ENCODE results near the gene SETX.
"Not testable (repeated sequence)": the region's sequence is repeated elsewhere in the genome, so short reads cannot be mapped to it uniquely, and the experiment has no call there.

Gene SETX

GRCh38 chr9:132283863-132284262 lies 70.9 kb downstream of the SETX start:
- Histone ChIP-seq H3K4me3 (ENCODE audit: low read depth, low read length) (no peak overlapping the region), H3K27me3 (ENCODE audit: control insufficient read depth, insufficient read depth, low read length) (no peaks in the 10 kb centered on the region), H3K4me1 (ENCODE audit: control insufficient read depth, insufficient read depth, low read length) (no peaks in the 10 kb centered on the region), H3K27ac (ENCODE audit: low read depth, low read length) (no peak overlapping the region), H3K9ac (ENCODE audit: low read length) (no peak overlapping the region), H3K36me3 (ENCODE audit: control insufficient read depth, insufficient read depth, low read length) (peaks cover 94% of the 10 kb centered on the region), H3K9me3 (ENCODE audit: control insufficient read depth, insufficient read depth, low read depth, low read length) (no peaks in the 10 kb centered on the region)

- Histone ChIP-seq H3K9me3 (ENCODE audit: control insufficient read depth, insufficient read depth, low read depth, low read length) (no peaks in the 10 kb centered on the region), H3K36me3 (ENCODE audit: control insufficient read depth, insufficient read depth, low read length) (peaks cover 94% of the 10 kb centered on the region), H3K9ac (ENCODE audit: low read length) (no peak overlapping the region), H3K27ac (ENCODE audit: low read depth, low read length) (no peak overlapping the region), H3K27me3 (ENCODE audit: control insufficient read depth, insufficient read depth, low read length) (no peaks in the 10 kb centered on the region), H3K4me1 (ENCODE audit: control insufficient read depth, insufficient read depth, low read length) (no peaks in the 10 kb centered on the region), H3K4me3 (ENCODE audit: low read depth, low read length) (no peak overlapping the region)
Observed at GRCh38 chr9:132283165-132283564, 71.6 kb downstream of the SETX start.

DNA sequence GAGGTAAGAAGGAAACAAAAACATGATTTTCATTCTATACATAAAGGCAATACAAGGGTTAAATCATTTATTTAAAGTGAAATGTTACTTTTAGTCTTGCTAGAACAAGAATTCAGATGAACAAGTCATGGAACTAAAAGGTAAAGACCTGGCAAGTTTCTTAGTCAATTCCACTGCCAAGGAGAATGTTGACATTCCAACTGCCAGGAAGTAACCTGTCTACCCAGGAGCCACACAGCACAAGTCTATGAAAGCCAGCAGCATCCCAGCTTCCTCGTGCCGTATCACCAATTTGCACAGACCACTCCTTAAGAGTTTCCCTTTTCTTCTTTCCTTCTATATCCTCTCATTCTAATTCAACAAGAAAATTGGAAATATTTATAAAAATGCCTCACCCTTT lies 79.9 kb downstream of the SETX start:
- Histone ChIP-seq H3K36me3 (ENCODE audit: control insufficient read depth, insufficient read depth, low read length) (peaks cover 96% of the 10 kb centered on the region), H3K4me3 (ENCODE audit: low read depth, low read length) (no peak overlapping the region), H3K9me3 (ENCODE audit: control insufficient read depth, insufficient read depth, low read depth, low read length) (no peaks in the 10 kb centered on the region), H3K9ac (ENCODE audit: low read length) (no peak overlapping the region), H3K27me3 (ENCODE audit: control insufficient read depth, insufficient read depth, low read length) (no peaks in the 10 kb centered on the region), H3K4me1 (ENCODE audit: control insufficient read depth, insufficient read depth, low read length) (no peaks in the 10 kb centered on the region), H3K27ac (ENCODE audit: low read depth, low read length) (no peak overlapping the region)

DNA sequence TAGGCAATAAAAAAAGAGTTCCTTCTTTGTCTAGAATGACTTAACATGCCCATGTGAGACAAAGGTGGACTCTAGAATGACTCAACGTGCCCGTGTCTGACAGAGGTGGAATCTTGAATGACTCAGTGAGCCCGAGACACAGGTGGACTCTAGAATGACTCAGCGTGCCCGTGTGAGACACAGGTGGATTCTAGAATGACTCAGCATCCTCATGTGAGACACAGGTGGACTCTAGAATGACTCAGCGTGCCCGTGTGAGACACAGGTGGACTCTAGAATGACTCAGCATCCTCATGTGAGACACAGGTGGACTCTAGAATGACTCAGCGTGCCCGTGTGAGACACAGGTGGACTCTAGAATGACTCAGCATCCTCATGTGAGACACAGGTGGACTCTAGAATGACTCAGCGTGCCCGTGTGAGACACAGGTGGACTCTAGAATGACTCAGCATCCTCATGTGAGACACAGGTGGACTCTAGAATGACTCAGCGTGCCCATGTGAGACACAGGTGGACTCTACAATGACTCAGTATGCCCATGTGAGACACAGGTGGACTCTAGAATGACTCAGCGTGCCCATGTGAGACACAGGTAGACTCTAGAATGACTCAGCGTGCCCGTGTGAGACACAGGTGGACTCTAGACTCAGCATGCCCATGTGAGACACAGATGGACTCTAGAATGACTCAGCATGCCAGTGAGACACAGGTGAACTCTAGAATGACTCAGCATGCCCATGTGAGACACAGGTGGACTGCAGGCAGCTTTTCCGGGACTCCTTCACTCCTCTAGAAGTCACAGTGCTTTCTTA lies 84.9 kb downstream of the SETX start:
- H3K36me3 ChIP-seq (ENCODE audit: control insufficient read depth, insufficient read depth, low read length) = peaks cover 85% of the 10 kb centered on the region
- peak overlapping the region; percentile 15 for H3K27ac ChIP-seq (ENCODE audit: low read depth, low read length)

DNA sequence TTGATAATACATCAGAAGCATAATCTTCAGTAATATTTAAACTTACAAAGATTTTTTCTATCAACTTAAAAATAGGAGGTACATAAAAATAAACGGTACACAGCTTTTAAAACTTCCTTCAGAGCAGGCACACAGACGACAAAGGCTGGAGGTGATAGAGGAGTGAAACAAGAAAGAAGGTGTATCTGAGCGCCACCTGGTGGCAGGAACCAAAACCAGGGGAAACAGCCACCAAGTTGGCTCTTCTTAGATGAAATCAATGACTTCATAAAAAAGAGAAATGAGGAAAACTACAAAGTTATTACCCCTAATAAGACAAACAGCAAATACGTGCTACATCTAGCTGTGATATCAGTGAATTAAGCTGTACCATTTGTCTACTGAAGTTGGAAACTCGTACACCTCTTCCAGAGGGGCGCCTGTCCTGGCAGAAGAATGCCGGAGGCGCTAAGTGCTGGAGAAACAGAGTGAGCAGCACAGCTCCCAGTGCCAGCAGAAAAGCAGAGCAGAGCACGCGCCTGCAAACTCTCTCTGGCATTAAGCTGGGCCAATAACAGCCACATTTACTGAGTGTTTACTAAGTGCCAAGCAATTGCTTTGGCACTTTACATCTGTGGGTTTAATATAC lies 85.9 kb downstream of the SETX start:
- Histone ChIP-seq H3K36me3 (ENCODE audit: control insufficient read depth, insufficient read depth, low read length) (peaks cover 85% of the 10 kb centered on the region), H3K4me1 (ENCODE audit: control insufficient read depth, insufficient read depth, low read length) (peaks cover 2% of the 10 kb centered on the region; the same call in 1 of the 2 replicates), H3K9me3 (ENCODE audit: control insufficient read depth, insufficient read depth, low read depth, low read length) (no peaks in the 10 kb centered on the region), H3K9ac (ENCODE audit: low read length) (no peak overlapping the region), H3K27me3 (ENCODE audit: control insufficient read depth, insufficient read depth, low read length) (no peaks in the 10 kb centered on the region), H3K4me3 (ENCODE audit: low read depth, low read length) (no peak overlapping the region), H3K27ac (ENCODE audit: low read depth, low read length) (peak overlapping the region; percentile 15; the same call in 1 of the 2 replicates)

More for the DNA sequence above, 84.9 kb downstream of the SETX start:
- not testable (repeated sequence) for H3K9me3 ChIP-seq (ENCODE audit: control insufficient read depth, insufficient read depth, low read depth, low read length); H3K27me3 ChIP-seq (ENCODE audit: control insufficient read depth, insufficient read depth, low read length); H3K4me1 ChIP-seq (ENCODE audit: control insufficient read depth, insufficient read depth, low read length); H3K4me3 ChIP-seq (ENCODE audit: low read depth, low read length)
- peak overlapping the region; percentile 29 for H3K9ac ChIP-seq (ENCODE audit: low read length)

GRCh38 chr9:132267660-132268059 lies 87.1 kb downstream of the SETX start:
- H3K27ac ChIP-seq (ENCODE audit: low read depth, low read length) = no peak overlapping the region
- no peaks in the 10 kb centered on the region for H3K27me3 ChIP-seq (ENCODE audit: control insufficient read depth, insufficient read depth, low read length)
- no peak overlapping the region for H3K9ac ChIP-seq (ENCODE audit: low read length)
- H3K36me3 ChIP-seq (ENCODE audit: control insufficient read depth, insufficient read depth, low read length) = peaks cover 83% of the 10 kb centered on the region
- H3K4me1 ChIP-seq (ENCODE audit: control insufficient read depth, insufficient read depth, low read length) = peaks cover 2% of the 10 kb centered on the region; the same call in 1 of the 2 replicates
- H3K4me3 ChIP-seq (ENCODE audit: low read depth, low read length) = no peak overlapping the region
- H3K9me3 ChIP-seq (ENCODE audit: control insufficient read depth, insufficient read depth, low read depth, low read length) = no peaks in the 10 kb centered on the region

- Histone ChIP-seq H3K4me3 (ENCODE audit: low read depth, low read length) (no peak overlapping the region), H3K4me1 (ENCODE audit: control insufficient read depth, insufficient read depth, low read length) (peaks cover 2% of the 10 kb centered on the region; the same call in 1 of the 2 replicates), H3K27ac (ENCODE audit: low read depth, low read length) (no peak overlapping the region), H3K9ac (ENCODE audit: low read length) (no peak overlapping the region), H3K36me3 (ENCODE audit: control insufficient read depth, insufficient read depth, low read length) (peaks cover 79% of the 10 kb centered on the region), H3K9me3 (ENCODE audit: control insufficient read depth, insufficient read depth, low read depth, low read length) (no peaks in the 10 kb centered on the region), H3K27me3 (ENCODE audit: control insufficient read depth, insufficient read depth, low read length) (no peaks in the 10 kb centered on the region)
Observed at GRCh38 chr9:132266017-132266416, 88.8 kb downstream of the SETX start.

- H3K4me3 ChIP-seq (ENCODE audit: low read depth, low read length) = no peak overlapping the region
- H3K36me3 ChIP-seq (ENCODE audit: control insufficient read depth, insufficient read depth, low read length) = peaks cover 34% of the 10 kb centered on the region
- no peaks in the 10 kb centered on the region for H3K4me1 ChIP-seq (ENCODE audit: control insufficient read depth, insufficient read depth, low read length)
- H3K9me3 ChIP-seq (ENCODE audit: control insufficient read depth, insufficient read depth, low read depth, low read length) = no peaks in the 10 kb centered on the region
- no peak overlapping the region for H3K27ac ChIP-seq (ENCODE audit: low read depth, low read length)
- H3K27me3 ChIP-seq (ENCODE audit: control insufficient read depth, insufficient read depth, low read length) = no peaks in the 10 kb centered on the region
- no peak overlapping the region for H3K9ac ChIP-seq (ENCODE audit: low read length)
Observed at GRCh38 chr9:132260846-132261245, 93.9 kb downstream of the SETX start.

DNA sequence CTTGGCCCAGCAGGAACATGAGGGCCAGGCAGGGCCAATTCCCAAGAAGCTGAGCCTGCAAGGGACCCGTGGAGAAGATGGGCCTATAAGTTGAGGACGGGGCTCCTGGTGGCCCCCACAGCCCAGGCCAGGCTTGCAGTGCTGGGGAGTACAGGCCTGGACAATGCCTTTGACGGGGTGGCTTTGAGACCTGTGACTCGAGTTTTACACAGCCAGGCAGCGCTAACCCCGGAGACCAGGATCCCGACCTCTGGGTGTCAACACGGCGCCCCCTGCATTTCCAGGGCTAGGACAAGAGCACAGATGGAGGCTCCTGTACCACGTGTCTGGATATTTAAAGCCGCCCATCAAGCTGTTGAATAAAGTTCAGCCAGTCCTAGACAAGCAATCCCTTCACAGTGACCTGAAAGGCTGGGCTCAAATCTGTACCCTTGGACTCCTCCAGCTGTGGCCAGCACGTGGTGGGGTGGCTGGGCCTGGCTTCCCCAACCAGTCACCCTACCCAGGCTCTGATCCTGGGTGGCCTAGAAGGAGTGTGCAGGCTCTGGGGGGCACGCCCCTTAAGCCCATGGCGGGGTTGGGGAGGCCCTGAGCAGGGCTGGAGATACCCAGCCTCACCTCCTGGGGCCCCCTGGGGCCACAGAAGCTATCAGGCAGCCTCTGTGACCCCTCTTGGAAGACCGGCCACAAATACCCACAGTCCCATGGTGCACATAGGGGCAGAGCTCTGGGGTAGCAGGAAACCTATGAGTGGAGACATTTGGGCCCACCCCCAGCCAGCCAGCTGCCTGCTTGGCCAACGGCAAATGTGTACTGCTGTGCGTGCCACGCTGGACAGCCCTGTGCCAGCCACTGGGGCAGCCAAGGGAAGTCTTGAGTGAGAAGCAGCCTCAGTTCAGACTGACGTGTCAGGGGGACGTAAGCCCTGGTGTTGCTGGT lies 104.2 kb downstream of the SETX start:
- no peaks in the 10 kb centered on the region for H3K27me3 ChIP-seq (ENCODE audit: control insufficient read depth, insufficient read depth, low read length)
- no peaks in the 10 kb centered on the region for H3K36me3 ChIP-seq (ENCODE audit: control insufficient read depth, insufficient read depth, low read length)
- H3K9me3 ChIP-seq (ENCODE audit: control insufficient read depth, insufficient read depth, low read depth, low read length) = peaks cover 17% of the 10 kb centered on the region
- H3K27ac ChIP-seq (ENCODE audit: low read depth, low read length) = no peak overlapping the region
- H3K9ac ChIP-seq (ENCODE audit: low read length) = no peak overlapping the region
- H3K4me3 ChIP-seq (ENCODE audit: low read depth, low read length) = no peak overlapping the region
- 0 out of 2 replicates have a peak, but pooled peaks cover 3% of the 10 kb centered on the region for H3K4me1 ChIP-seq (ENCODE audit: control insufficient read depth, insufficient read depth, low read length)

DNA sequence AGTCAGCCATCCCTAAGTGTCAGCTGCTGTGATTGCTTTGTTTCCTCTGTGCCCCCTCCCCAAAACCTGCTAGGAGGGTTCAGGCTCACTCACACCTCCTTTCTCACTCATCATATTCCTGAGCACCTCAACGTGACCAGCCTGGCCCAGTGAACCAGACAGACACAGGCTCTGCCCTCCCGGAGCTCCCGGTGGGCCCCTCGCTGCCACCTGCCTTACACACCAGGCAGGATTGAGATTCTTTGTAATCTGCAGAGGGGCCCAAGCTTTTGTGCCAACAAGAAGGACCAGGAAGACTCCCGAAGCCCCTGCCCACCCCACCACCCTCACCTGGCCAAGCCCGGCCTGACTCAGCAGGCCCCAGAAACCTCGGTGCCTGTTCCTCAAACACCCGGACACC lies 105.1 kb downstream of the SETX start:
- H3K4me1 ChIP-seq (ENCODE audit: control insufficient read depth, insufficient read depth, low read length) = peaks cover 8% of the 10 kb centered on the region; the same call in 1 of the 2 replicates
- H3K9me3 ChIP-seq (ENCODE audit: control insufficient read depth, insufficient read depth, low read depth, low read length) = peaks cover 17% of the 10 kb centered on the region
- H3K27me3 ChIP-seq (ENCODE audit: control insufficient read depth, insufficient read depth, low read length) = no peaks in the 10 kb centered on the region
- H3K36me3 ChIP-seq (ENCODE audit: control insufficient read depth, insufficient read depth, low read length) = no peaks in the 10 kb centered on the region
- H3K9ac ChIP-seq (ENCODE audit: low read length) = no peak overlapping the region
- no peak overlapping the region for H3K27ac ChIP-seq (ENCODE audit: low read depth, low read length)
- H3K4me3 ChIP-seq (ENCODE audit: low read depth, low read length) = no peak overlapping the region

Data from HUES6 (cell line).